ENCODE measurements around the gene FAM229A.

DNA sequence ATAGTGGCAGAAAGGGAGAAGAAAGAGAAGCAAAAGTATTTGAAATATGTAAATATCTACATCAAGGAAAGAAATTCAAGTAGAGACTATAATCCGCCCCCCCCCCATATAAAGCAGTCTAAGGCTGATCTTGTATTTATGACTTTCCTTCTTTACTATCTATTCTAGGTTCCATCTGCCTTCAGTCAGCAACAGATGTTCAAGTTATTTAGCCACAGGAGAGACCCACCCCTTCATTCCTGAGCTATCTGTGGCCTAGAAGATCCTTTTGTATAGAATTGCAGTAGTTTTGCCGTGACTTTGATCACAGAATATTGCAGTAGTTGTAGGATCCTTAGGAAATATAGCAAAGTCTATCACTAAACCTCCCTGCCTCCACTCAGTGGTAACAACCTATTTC is 42.7 kb upstream of the FAM229A start:
- TF ChIP-seq CTCF (IDR thresholded peaks at IDR 0.05 in 8 of 11, conservative IDR thresholded peaks at IDR 0.05 in 3 of 11) (no peak), POLR2A (IDR thresholded peaks at IDR 0.05) (no peak)

Data from spleen (tissue), 7 donors.